SK-N-SH treated with all-trans-retinoic acid at 6 μM for 48 hours (cell line): ENCODE results near the gene PDCD7.

Experiments
- ATAC-seq: fragments of 200-7000 bp; cut with Tn5 transposase; 3 replicates; pipeline ENCODE4 v1.9.1; 2020; ENCODE audit warnings: mild to moderate bottlenecking, moderate library complexity
- ARNTL ChIP-seq: fragments of 450-650 bp; formaldehyde crosslinking; IDR thresholded peaks from 2 replicates; pipeline ENCODE4 v1.5.0; 2020; ENCODE audit warnings: low read depth, mild to moderate bottlenecking, moderate library complexity, borderline replicate concordance
- BACH2 ChIP-seq: fragments of 250-450 bp; sonication (Bioruptor Pico); IDR thresholded peaks from 2 replicates; pipeline ENCODE4 v1.9.0; 2021; ENCODE audit warnings: mild to moderate bottlenecking, borderline replicate concordance
- CSDC2 ChIP-seq: fragments of 250-450 bp; sonication (Bioruptor Pico); IDR thresholded peaks from 2 replicates; pipeline ENCODE4 v1.5.0; 2020; ENCODE audit warnings: mild to moderate bottlenecking, moderate library complexity
- ESRRG ChIP-seq: fragments of 250-450 bp; sonication (Bioruptor Pico); IDR thresholded peaks from 2 replicates; pipeline ENCODE4 v1.6.1; 2021; ENCODE audit warnings: mild to moderate bottlenecking
- GLIS3 ChIP-seq: fragments of 250-450 bp; sonication (Bioruptor Pico); IDR thresholded peaks from 2 replicates; pipeline ENCODE4 v1.5.0; 2020; ENCODE audit warnings: mild to moderate bottlenecking, moderate library complexity
- ISL1 ChIP-seq: fragments of 250-450 bp; sonication (Bioruptor Pico); IDR thresholded peaks from 2 replicates; pipeline ENCODE4 v2.1.2; 2022; ENCODE audit warnings: mild to moderate bottlenecking, moderate library complexity
- OSR1 ChIP-seq: fragments of 250-450 bp; sonication (Bioruptor Pico); IDR thresholded peaks from 2 replicates; pipeline ENCODE4 v1.8.0; 2022; ENCODE audit warnings: moderate library complexity, mild to moderate bottlenecking, inconsistent platforms
- RARB ChIP-seq: fragments of 250-450 bp; sonication (Bioruptor Pico); IDR thresholded peaks from 2 replicates; pipeline ENCODE4 v1.8.0; 2021; ENCODE audit warnings: mild to moderate bottlenecking, moderate library complexity
- SNAI2 ChIP-seq: fragments of 250-450 bp; sonication (Bioruptor Pico); IDR thresholded peaks from 2 replicates; pipeline ENCODE4 v1.5.0; 2020; ENCODE audit warnings: mild to moderate bottlenecking, moderate library complexity
- TCF4 ChIP-seq: fragments of 250-450 bp; sonication (Bioruptor Pico); IDR thresholded peaks from 2 replicates; pipeline ENCODE4 v1.8.0; 2021; ENCODE audit warnings: mild to moderate bottlenecking, moderate library complexity, borderline replicate concordance
- TOX ChIP-seq: fragments of 250-450 bp; sonication (Bioruptor Pico); IDR thresholded peaks from 2 replicates; pipeline ENCODE4 v1.8.0; 2021; ENCODE audit warnings: mild to moderate bottlenecking, moderate library complexity, borderline replicate concordance
- ZC3H10 ChIP-seq: fragments of 250-450 bp; sonication (Bioruptor Pico); IDR thresholded peaks from 2 replicates; pipeline ENCODE4 v1.5.1; 2021; ENCODE audit warnings: mild to moderate bottlenecking, moderate library complexity
- ZFP3 ChIP-seq: fragments of 250-450 bp; sonication (Bioruptor Pico); IDR thresholded peaks from 2 replicates; pipeline ENCODE4 v1.5.0; 2020; ENCODE audit warnings: mild to moderate bottlenecking, moderate library complexity
- ZNF70 ChIP-seq: fragments of 450-650 bp; formaldehyde crosslinking; IDR thresholded peaks from 2 replicates; pipeline ENCODE4 v1.5.0; 2020; ENCODE audit warnings: mild to moderate bottlenecking, moderate library complexity
- ZNF8 ChIP-seq: fragments of 450-650 bp; formaldehyde crosslinking; IDR thresholded peaks from 2 replicates; pipeline ENCODE4 v1.5.0; 2020; ENCODE audit warnings: mild to moderate bottlenecking, moderate library complexity
- TF ChIP-seq, protein P1 (sequence below): fragments of 250-450 bp; sonication (Bioruptor Pico); IDR thresholded peaks from 2 replicates; pipeline ENCODE4 v1.8.0; 2021; ENCODE audit warnings: low read depth, mild to moderate bottlenecking, moderate library complexity, borderline replicate concordance
- TF ChIP-seq, protein P2 (sequence below): fragments of 250-450 bp; sonication (Bioruptor Pico); IDR thresholded peaks from 2 replicates; pipeline ENCODE4 v1.5.0; 2020; ENCODE audit warnings: mild to moderate bottlenecking, moderate library complexity
- TF ChIP-seq, protein P3 (sequence below): fragments of 250-450 bp; sonication (Bioruptor Pico); IDR thresholded peaks from 2 replicates; pipeline ENCODE4 v1.5.1; 2021; ENCODE audit warnings: mild to moderate bottlenecking, moderate library complexity
- TF ChIP-seq, protein P4 (sequence below): fragments of 250-450 bp; sonication (Bioruptor Pico); IDR thresholded peaks from 2 replicates; pipeline ENCODE4 v1.8.0; 2020; ENCODE audit warnings: mild to moderate bottlenecking, moderate library complexity, borderline replicate concordance
- TF ChIP-seq, protein P5 (sequence below): fragments of 250-450 bp; sonication (Bioruptor Pico); IDR thresholded peaks from 2 replicates; pipeline ENCODE4 v1.5.1; 2020; ENCODE audit warnings: low read depth, mild to moderate bottlenecking, moderate library complexity

Gene PDCD7

DNA sequence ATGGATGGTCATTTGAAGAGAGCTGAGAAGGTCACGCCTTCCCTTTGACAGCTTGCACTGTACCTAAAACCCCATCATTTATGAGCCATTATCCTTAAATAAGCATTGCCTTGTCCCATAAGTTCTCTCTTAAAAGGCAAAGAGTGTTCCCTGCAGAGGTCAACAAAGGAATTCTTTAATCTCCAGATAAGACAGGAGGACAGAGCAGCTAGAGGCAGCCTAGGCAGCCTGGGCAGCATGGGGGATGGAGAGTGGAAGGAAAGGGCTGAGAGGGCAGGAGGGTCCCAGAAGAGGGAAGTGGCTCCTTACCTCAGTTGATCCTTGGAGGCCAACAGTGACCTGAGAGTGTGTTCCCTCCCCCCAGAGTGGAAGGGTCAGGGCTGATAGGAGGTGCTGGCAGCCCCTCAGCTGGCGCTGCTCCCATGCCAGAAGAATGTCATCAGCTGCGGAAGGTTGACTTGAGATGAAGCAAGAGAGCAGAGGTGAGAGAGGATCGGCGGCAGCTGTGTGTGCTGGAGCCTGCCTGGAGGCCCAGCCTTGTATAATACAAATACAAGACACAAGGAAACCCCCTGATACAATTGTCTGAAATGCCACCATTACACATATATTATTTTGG, 44.3 kb downstream of the PDCD7 start (continued):
- TF ChIP-seq ESRRG (CRISPR knock-in tag) = no peak
- no peak for TF ChIP-seq ZFP3 (CRISPR knock-in tag)
- no peak for TF ChIP-seq GLIS3
- TF ChIP-seq ZNF70 (CRISPR knock-in tag) = no peak
- TF ChIP-seq, protein P1, sequence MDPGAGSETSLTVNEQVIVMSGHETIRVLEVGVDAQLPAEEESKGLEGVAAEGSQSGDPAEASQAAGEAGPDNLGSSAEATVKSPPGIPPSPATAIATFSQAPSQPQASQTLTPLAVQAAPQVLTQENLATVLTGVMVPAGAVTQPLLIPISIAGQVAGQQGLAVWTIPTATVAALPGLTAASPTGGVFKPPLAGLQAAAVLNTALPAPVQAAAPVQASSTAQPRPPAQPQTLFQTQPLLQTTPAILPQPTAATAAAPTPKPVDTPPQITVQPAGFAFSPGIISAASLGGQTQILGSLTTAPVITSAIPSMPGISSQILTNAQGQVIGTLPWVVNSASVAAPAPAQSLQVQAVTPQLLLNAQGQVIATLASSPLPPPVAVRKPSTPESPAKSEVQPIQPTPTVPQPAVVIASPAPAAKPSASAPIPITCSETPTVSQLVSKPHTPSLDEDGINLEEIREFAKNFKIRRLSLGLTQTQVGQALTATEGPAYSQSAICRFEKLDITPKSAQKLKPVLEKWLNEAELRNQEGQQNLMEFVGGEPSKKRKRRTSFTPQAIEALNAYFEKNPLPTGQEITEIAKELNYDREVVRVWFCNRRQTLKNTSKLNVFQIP (CRISPR knock-in tag) = no peak
- TF ChIP-seq CSDC2 (CRISPR knock-in tag) = no peak
- no peak for TF ChIP-seq ARNTL (CRISPR knock-in tag)
- TF ChIP-seq OSR1 (CRISPR knock-in tag) = no peak

DNA sequence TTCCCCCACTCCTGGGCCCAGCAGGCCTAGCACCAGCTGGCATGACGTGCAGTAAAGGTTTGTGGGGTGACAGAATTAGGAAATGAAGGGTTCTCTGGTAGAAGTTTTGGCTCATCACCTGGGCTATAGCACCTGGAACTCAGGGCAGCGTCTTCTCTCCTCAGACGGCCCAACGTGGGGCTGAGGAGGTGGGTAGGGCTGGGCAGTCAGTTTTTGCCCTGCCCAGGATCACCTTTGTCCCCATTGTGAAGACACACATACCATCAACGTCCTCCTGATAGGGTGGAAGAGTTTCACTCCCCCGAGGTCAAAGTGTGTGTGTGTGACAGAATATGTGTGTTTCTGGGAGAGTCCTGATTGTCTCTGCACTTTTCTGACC, 45.0 kb downstream of the PDCD7 start:
- no peak for ATAC-seq
- TF ChIP-seq, protein P2, sequence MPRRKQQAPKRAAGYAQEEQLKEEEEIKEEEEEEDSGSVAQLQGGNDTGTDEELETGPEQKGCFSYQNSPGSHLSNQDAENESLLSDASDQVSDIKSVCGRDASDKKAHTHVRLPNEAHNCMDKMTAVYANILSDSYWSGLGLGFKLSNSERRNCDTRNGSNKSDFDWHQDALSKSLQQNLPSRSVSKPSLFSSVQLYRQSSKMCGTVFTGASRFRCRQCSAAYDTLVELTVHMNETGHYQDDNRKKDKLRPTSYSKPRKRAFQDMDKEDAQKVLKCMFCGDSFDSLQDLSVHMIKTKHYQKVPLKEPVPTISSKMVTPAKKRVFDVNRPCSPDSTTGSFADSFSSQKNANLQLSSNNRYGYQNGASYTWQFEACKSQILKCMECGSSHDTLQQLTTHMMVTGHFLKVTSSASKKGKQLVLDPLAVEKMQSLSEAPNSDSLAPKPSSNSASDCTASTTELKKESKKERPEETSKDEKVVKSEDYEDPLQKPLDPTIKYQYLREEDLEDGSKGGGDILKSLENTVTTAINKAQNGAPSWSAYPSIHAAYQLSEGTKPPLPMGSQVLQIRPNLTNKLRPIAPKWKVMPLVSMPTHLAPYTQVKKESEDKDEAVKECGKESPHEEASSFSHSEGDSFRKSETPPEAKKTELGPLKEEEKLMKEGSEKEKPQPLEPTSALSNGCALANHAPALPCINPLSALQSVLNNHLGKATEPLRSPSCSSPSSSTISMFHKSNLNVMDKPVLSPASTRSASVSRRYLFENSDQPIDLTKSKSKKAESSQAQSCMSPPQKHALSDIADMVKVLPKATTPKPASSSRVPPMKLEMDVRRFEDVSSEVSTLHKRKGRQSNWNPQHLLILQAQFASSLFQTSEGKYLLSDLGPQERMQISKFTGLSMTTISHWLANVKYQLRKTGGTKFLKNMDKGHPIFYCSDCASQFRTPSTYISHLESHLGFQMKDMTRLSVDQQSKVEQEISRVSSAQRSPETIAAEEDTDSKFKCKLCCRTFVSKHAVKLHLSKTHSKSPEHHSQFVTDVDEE (CRISPR knock-in tag) = no peak
- TF ChIP-seq, protein P3, sequence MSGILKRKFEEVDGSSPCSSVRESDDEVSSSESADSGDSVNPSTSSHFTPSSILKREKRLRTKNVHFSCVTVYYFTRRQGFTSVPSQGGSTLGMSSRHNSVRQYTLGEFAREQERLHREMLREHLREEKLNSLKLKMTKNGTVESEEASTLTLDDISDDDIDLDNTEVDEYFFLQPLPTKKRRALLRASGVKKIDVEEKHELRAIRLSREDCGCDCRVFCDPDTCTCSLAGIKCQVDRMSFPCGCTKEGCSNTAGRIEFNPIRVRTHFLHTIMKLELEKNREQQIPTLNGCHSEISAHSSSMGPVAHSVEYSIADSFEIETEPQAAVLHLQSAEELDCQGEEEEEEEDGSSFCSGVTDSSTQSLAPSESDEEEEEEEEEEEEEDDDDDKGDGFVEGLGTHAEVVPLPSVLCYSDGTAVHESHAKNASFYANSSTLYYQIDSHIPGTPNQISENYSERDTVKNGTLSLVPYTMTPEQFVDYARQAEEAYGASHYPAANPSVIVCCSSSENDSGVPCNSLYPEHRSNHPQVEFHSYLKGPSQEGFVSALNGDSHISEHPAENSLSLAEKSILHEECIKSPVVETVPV (CRISPR knock-in tag) = no peak
- TF ChIP-seq TOX (CRISPR knock-in tag) (no peak), ARNTL (CRISPR knock-in tag) (no peak), ZC3H10 (CRISPR knock-in tag) (no peak), ZFP3 (CRISPR knock-in tag) (no peak), ZNF8 (CRISPR knock-in tag) (no peak), BACH2 (CRISPR knock-in tag) (no peak), ISL1 (no peak), ZNF70 (CRISPR knock-in tag) (no peak), CSDC2 (CRISPR knock-in tag) (no peak), TCF4 (CRISPR knock-in tag) (no peak), SNAI2 (CRISPR knock-in tag) (no peak), ESRRG (CRISPR knock-in tag) (no peak), RARB (CRISPR knock-in tag) (no peak), GLIS3 (no peak)
- TF ChIP-seq, protein P1 (CRISPR knock-in tag) = no peak
- TF ChIP-seq, protein P4, sequence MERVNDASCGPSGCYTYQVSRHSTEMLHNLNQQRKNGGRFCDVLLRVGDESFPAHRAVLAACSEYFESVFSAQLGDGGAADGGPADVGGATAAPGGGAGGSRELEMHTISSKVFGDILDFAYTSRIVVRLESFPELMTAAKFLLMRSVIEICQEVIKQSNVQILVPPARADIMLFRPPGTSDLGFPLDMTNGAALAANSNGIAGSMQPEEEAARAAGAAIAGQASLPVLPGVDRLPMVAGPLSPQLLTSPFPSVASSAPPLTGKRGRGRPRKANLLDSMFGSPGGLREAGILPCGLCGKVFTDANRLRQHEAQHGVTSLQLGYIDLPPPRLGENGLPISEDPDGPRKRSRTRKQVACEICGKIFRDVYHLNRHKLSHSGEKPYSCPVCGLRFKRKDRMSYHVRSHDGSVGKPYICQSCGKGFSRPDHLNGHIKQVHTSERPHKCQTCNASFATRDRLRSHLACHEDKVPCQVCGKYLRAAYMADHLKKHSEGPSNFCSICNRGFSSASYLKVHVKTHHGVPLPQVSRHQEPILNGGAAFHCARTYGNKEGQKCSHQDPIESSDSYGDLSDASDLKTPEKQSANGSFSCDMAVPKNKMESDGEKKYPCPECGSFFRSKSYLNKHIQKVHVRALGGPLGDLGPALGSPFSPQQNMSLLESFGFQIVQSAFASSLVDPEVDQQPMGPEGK (CRISPR knock-in tag) = no peak
- TF ChIP-seq, protein P5, sequence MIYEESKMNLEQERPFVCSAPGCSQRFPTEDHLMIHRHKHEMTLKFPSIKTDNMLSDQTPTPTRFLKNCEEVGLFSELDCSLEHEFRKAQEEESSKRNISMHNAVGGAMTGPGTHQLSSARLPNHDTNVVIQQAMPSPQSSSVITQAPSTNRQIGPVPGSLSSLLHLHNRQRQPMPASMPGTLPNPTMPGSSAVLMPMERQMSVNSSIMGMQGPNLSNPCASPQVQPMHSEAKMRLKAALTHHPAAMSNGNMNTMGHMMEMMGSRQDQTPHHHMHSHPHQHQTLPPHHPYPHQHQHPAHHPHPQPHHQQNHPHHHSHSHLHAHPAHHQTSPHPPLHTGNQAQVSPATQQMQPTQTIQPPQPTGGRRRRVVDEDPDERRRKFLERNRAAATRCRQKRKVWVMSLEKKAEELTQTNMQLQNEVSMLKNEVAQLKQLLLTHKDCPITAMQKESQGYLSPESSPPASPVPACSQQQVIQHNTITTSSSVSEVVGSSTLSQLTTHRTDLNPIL (CRISPR knock-in tag) = no peak
